ENCODE measurements around the gene LHFPL3.
A peak's percentile ranks its signal among the peaks of the same experiment; 100 is the strongest.

The LHFPL3 gene

DNA sequence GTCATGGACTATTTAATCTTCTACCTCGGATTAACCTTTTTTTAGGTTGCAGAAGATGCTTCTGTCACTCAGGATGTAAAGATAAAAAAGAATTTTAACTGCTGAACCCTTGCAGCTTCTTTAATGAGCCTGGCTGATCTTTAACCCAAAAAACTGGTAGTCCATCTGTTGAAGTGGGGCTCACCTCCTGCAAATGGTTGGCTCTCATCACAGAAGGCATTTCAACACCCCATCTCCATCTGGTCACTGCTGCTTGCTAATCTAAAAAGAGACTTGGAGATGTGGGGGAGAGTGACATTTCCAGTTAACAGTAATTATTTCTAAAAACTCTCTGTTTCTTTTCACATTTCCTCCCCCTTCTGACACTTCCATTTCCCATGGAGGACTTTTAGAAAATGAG lies 208.6 kb downstream of the LHFPL3 start:
- H3K27ac ChIP-seq, result no peak overlapping the region
- TF ChIP-seq, protein P1, sequence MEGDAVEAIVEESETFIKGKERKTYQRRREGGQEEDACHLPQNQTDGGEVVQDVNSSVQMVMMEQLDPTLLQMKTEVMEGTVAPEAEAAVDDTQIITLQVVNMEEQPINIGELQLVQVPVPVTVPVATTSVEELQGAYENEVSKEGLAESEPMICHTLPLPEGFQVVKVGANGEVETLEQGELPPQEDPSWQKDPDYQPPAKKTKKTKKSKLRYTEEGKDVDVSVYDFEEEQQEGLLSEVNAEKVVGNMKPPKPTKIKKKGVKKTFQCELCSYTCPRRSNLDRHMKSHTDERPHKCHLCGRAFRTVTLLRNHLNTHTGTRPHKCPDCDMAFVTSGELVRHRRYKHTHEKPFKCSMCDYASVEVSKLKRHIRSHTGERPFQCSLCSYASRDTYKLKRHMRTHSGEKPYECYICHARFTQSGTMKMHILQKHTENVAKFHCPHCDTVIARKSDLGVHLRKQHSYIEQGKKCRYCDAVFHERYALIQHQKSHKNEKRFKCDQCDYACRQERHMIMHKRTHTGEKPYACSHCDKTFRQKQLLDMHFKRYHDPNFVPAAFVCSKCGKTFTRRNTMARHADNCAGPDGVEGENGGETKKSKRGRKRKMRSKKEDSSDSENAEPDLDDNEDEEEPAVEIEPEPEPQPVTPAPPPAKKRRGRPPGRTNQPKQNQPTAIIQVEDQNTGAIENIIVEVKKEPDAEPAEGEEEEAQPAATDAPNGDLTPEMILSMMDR (conservative IDR thresholded peaks at IDR 0.05), result no peak
- TF ChIP-seq ZFX (IDR thresholded peaks at IDR 0.05), result no peak

DNA sequence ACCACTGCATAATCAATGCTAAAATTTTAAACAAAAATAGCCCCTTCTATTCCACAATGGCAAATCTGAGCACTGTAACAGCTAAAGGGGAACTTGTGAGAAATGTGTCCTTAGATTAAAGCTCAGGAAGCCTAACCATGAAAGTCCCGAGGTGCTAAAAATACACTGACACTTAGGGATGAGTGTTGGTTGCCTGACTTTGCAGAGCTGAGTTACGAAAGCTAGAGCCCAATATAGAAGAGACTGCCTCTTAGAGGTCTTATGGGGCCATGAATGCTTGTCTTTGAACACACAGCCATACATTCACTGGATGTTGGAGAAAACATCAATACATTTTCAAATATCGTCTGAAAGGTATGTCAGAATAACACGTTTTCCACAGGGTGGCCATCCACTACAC lies 209.7 kb downstream of the LHFPL3 start:
- TF ChIP-seq, protein P1 (conservative IDR thresholded peaks at IDR 0.05), result no peak
- no peak for TF ChIP-seq ZFX (IDR thresholded peaks at IDR 0.05)
- no peak overlapping the region for H3K27ac ChIP-seq

DNA sequence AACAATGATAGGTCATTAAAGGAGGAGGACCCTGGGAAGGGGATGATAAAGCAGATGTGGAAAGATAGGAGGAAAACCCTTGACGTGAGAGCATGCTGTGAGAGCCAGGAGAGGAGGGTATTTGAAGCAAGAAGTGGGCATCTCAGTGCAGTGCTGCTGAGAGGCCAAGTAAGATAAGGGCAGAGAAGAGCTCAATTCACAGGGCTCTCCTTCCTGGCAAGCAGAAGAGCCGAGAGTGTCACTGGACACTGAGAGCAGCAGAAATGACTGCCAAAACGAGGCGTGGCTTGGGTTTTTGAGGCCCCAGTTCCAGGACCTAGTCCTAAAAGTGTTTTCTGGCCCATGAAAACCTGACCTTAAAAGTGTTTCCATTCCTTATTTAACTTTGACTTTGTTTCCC lies 213.5 kb downstream of the LHFPL3 start:
- TF ChIP-seq, protein P1 (conservative IDR thresholded peaks at IDR 0.05), result no peak
- no peak for TF ChIP-seq ZFX (IDR thresholded peaks at IDR 0.05)

DNA sequence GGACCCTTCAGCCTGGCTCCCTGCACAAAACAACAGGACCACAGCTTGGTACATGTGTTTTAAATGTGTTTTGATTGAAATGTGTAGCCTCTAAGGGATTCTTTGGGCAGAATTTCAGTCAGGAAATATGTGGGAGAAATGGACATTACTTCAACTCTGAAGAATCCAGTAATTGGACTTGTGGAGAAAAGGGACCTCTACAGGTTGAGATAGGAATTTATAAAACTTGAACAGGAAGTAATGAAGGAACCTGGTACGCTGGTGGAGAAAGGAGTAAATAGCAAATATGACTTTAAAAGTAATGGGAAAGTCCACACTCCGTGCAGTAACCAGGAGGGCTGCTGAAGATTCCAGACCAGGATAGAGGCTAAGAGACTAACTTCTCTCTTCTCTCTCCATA lies 220.5 kb downstream of the LHFPL3 start:
- no peak overlapping the region for H3K27ac ChIP-seq
- TF ChIP-seq ZFX (IDR thresholded peaks at IDR 0.05), result no peak
- TF ChIP-seq, protein P1 (conservative IDR thresholded peaks at IDR 0.05), result peak; percentile 23

More for the DNA sequence above, 213.5 kb downstream of the LHFPL3 start:
- no peak overlapping the region for H3K27ac ChIP-seq

DNA sequence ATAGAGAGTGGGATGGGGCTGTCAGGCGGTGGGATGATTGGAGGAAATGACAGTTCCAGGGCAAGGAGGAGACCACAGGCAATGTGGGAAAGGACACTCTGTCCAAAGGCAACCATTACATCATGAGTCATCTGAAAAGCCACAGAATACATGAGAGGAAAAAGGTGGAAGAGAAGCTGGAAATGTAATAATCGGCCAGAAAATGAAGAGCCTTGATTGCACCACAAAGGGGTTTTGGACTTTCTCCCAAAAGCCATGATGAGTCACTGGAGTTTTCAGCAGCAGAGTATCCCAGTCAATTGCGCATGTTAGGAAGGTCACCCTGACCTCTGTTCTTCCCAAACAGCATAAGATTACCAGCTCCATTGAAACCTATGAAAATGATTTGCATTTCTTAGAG lies 222.0 kb downstream of the LHFPL3 start:
- no peak for TF ChIP-seq ZFX (IDR thresholded peaks at IDR 0.05)
- TF ChIP-seq, protein P1 (conservative IDR thresholded peaks at IDR 0.05), result no peak
- no peak overlapping the region for H3K27ac ChIP-seq

DNA sequence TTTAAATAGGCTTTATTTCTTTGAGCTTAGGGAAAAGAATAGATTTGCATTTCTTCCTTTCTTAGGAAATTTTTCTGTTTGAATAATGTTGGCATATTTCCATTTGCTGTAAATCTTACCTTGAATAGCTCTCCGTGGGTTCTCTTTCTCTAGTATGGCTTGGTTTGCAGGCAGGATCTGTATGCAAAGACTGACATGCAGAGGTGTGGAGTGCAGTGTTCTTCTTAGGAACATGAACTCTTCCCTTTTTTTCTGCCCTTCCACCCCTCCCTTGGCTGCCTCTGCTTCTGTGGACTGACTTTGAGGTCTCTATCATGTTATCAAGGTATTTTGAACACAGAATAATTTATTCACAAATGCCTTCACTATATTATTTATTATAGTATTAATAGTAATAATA lies 222.8 kb downstream of the LHFPL3 start:
- no peak overlapping the region for H3K27ac ChIP-seq
- TF ChIP-seq, protein P1 (conservative IDR thresholded peaks at IDR 0.05), result no peak
- no peak for TF ChIP-seq ZFX (IDR thresholded peaks at IDR 0.05)

DNA sequence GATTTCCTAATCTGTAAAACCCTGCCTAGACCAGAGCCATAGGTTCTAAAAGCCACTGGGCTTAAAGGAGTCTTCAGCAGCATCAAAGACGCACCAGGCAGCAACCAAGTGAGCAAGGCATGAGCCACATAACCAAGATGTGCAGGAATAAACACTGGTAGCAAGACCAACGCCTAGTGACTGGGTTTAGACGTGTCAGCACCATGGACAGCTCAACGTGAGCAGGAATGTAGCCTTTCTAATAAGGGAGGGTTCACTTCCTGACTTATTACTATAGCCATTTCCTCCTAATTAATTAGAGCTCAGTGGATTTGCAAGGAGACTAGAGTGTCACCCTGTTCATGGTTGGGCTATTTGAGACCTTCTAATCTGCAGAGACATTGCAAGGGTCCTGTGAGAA lies 223.7 kb downstream of the LHFPL3 start:
- no peak for TF ChIP-seq ZFX (IDR thresholded peaks at IDR 0.05)
- TF ChIP-seq, protein P1 (conservative IDR thresholded peaks at IDR 0.05), result no peak
- no peak overlapping the region for H3K27ac ChIP-seq

All from C4-2B (cell line).